GM21737 (cell line): ENCODE measurements around the gene KHK.

ENCODE experiments used
- ATAC-seq: cut with Tn5 transposase; IDR thresholded peaks from one replicate; pipeline ENCODE4 v1.9.1; 2021; ENCODE audit warnings: mild to moderate bottlenecking, moderate library complexity; ENCODE audit not compliant: unreplicated experiment

Gene KHK

GRCh38 chr2:27149570-27150405, 63.2 kb downstream of the KHK start:
- no peak for ATAC-seq
